HG03432 (cell line): ENCODE data around the gene TBCE.
"Not testable (repeated sequence)": the region's sequence is repeated elsewhere in the genome, so short reads cannot be mapped to it uniquely, and the experiment has no call there.

Source experiments
- ATAC-seq: cut with Tn5 transposase; IDR thresholded peaks from one replicate; pipeline ENCODE4 v1.9.1; 2021; ENCODE audit warnings: mild to moderate bottlenecking, moderate library complexity; ENCODE audit not compliant: unreplicated experiment

TBCE gene

DNA sequence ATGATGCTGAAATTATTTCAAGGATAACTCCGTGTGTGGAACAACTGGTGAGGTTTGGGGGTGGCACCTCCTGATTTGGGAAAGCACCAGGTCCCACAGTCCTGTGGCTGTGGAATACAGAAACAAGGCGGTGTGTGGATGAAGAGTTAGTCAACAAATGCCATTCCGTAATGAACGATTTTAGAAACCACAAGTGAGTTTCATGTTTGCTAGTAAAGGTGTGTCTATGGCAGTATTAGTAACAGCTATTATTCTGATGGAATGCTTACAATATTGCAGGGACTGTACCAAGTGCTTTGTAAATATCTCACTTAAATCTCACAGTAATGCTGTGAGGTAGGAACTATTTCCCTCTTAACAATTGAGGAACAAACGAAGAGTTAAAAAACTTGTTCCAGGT is 83.2 kb downstream of the TBCE start:
- no peak for ATAC-seq

DNA sequence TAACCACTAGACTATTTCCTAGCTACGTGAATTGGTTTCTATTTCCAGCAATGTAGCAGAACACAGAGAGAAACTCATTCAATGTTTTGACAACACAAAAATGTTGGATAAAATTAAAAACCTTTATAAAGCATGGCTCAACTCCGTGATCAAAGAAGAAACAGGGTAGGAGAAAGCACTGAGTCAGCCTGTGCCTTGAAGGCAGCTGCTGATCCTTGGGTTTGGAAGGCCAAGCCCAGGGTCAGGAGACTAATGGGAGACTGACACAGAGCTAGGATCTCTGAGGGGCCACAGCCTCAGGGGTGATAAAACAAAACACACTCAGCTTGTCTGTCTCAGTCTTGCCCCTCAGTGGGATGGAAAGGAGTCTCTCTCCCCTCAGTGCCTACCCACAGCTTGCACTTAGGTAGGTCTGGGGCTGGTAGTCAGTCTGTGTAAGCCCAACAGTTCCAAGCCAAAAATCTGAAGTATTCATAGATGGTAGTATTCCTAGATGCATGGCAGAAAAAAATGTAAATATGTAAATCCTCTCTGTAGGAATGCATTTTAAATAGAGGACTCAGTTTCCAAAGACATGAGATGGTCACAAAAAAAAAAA is 83.8 kb downstream of the TBCE start:
- ATAC-seq: no peak

DNA sequence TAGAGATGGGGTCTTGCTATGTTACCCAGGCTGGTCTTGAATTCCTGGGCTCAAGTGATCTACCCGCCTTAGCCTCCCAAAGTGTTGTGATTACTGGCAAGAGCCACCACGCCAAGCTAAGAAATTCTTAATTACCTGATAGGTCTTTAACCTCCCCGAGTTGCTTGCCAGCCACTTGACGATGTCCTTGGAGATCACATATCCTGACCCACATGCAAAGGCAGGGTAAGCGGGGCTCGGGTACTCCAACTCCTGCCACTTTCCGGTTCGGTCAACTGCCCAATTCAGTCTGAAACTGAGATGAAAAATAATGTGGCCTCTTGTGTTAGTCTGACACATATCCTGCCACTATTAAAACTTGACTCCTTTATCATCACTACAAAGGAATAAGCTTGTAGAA is 86.8 kb downstream of the TBCE start:
- no peak for ATAC-seq

DNA sequence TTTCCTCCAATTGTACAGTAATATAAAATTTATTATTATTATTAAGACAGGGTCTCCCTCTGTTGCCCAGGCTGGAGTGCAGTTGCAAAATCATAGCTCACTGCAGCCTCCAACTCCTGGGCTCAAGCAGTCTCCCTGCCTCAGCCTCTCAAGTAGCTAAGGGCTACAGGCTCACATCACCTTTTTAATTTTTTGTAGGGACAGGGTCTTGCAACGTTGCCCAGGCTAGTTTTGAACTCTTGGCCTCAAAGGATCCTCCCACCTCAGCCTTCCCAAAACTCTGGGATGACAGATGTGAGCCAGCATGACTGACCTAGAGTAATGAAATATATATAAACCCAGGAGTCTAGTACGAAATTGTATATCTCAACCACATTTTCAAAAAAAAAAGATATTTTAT is 87.9 kb downstream of the TBCE start:
- ATAC-seq: no peak

DNA sequence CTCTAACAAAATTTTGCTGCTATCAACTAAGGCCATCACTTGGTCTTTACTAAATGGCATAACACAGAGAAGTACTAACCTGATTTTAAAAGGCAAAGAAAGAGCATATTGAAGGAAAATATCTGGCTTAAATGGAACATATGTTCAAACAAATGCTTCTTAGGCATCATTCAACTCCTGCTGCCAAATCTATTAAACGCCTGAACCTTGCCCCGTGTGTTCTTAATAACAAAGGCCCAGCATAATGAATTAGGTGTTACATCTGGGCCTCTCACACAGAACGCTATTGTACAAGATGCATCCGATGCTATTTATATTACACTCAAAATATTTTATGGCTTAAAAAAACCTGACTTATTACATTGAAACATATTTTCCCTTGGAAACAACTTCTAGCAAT is 88.6 kb downstream of the TBCE start:
- ATAC-seq: no peak

DNA sequence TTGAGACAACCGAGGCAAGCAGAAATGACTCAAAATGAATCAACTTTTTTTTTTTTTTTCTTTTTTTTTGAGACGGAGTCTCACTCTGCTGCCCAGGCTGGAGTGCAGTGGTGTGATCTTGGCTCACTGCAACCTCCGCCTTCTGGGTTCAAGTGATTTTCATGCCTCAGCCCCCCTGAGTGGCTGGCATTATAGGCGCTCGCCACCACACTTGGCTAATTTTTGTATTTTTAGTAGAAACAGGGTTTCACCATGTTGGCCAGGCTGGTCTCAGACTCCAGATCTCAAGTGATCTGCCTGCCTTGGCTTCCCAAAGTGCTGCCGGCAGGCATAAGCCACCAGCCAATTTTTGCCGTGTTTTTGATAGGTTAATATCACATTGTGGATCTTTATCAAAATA is 90.6 kb downstream of the TBCE start:
- not testable (repeated sequence) for ATAC-seq

DNA sequence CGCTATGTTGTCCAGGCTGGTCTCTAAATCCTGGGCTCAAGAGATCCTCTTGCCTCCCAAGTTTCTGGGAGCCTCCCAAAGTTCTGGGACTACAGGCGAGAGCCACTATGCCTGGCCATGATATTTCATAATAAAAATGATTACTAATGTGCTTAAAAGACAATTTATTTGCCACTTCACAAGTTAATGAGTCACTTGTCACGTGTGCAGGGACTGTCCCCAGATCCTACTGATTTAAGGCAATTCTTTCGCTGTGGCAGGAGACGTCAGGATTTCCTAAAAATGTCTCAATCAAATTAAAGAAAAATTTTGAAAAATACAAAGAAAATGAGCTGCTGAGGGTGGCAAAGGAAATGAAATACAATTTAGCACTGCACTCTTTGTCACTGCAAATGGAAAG is 93.5 kb downstream of the TBCE start:
- ATAC-seq: no peak

DNA sequence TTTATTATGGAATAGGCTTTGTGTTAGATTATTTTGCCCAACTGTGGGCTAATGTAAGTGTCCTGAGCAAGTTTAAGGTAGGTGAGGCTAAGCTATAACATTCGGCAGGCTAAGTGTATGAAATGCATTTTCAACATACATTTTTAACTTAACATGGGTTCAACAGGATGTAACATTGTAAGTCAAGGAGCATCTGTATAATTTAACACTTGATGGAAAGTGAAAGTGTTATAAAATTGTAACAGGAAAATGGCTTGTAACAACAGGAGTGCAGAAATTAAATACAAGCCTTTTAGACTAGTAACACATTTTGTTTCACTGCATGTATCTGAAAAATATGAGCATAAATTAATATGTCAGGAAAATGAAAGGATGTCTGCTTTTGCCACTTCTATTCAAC is 94.7 kb downstream of the TBCE start:
- ATAC-seq: no peak

DNA sequence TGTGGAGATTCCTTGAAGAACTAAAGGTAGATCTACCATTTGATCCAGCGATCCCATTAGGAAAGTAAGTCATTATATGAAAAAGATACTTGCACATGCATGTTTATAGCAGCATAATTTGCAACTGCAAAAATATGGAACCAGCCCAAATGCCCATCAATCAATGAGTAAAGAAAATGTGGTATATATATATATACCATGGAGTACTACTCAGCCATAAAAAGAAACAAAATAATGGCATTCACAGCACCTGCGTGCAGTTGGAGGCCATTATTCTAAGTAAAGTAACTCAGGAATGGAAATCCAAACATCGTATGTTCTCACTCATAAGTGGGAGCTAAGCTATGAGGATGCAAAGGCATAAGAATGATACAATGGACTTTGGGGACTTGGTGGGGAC is 95.6 kb downstream of the TBCE start:
- not testable (repeated sequence) for ATAC-seq

DNA sequence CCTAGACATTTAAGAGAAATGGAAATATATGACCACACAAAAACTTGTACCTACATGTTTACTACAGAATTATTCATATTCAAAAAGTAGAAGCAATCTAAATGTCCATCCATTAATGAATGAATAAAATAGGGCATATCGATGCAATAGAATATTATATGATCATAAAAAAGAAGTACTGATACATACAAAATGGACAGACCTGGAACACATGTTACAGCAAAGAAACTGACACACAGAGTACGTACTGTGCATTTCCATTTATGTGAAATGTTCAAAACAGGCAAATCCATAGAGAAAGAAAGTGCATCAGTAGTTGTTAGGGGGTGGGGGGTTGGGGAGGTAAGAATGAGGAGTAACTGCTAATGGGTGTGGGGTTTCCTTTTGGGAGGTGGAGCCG is 97.8 kb downstream of the TBCE start:
- ATAC-seq: no peak

DNA sequence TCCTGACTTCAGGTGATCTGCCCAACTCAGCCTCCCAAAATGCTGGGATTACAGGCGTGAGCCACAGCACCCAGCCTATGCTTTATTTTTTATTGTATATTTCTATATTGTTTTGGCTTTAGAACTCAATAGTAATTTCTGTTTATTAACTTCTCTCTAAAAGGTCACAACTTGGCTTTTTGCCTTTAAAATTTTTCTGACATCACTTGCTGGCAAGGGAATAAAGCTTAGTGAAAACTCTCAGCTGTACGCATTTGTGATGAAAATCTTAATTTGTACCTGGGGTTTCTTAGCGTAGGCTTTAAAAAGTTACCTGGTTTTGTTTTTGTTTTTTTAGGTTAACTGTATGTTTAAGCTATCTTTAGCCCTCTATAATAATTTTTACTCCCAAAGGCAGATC is 100.8 kb downstream of the TBCE start:
- no peak for ATAC-seq

DNA sequence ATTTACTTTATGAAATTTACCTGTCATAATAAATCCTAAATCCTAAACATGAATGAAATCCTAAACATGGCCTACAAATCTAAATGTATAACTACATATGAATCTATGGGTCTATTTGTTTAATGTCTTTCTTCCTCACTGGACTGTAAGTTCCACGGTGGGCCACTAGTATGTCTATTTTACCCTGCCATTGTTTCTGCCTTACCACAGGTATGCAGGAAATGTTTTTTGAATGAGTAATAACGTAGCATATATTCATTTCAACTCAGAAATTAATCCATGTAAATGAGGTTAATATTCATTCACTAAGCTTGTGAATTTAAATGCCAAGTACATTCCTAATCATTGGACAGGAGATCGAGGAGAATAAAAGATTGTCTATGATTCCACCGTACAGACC is 101.7 kb downstream of the TBCE start:
- ATAC-seq: no peak

DNA sequence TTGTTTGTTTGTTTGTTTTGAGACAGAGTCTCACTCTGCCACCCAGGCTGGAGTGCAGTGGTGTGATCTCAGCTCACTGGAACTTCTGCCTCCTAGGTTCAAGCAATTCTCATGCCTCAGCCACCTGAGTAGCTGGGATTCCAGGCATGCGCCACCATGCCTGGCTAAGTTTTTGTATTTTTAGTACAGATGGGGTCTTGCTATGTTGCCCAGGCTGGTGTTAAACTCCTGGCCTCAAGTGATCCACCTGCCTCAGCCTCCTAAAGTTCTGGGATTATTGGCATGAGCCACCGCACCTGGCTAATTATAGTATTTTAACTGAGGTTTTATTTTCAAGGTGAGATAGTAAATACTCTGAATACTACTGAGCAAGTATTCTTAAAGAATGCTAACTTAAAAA is 102.7 kb downstream of the TBCE start:
- not testable (repeated sequence) for ATAC-seq

DNA sequence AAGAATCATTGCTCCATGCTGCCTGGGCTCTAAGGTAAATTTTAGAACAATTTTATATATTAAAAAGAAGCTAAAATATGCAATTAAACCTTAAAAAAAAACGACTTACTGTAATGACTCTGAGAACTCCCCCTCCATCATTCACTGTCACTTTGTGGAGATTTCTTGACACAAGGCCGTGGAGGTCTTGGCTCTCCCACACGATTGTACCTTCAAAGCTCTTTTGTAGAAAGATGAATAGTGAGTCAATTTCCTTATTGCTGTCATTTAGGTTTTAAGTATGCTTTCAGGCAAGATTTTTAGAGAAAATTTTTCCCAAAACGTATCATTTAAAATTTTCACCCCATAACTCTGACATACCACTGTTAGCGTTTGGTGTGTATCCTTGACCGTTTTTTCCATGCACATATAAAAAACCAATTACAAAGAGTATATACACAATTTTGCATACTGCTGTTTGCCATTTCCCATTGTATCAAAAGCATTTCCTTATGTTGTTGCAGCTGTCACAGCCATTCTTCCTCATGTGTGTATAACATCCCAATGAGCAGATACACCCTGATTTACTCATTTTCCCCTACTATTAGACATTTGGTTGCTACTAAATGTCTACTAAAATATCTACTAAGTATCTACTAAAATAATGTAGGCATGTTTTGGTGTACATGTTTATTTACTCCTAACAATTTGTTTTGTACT is 103.7 kb downstream of the TBCE start:
- no peak for ATAC-seq

DNA sequence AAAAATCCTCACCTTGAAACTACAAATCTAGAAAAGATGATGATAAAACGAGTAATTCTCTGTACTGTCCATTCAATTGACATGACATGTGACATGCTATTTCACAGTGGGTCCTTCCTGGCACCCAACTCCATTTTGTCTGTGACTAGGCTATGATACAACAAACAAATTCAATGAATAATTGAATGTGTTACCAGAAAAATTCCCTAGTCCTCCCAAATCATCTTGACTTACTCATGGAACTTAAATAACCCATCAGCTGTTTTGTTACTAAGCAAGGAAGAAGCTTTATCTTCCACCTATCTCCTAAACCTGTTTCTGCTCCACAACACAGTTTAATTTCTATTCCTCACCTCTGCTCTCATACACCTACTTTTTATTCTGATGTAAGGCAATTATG is 106.6 kb downstream of the TBCE start:
- ATAC-seq: no peak

DNA sequence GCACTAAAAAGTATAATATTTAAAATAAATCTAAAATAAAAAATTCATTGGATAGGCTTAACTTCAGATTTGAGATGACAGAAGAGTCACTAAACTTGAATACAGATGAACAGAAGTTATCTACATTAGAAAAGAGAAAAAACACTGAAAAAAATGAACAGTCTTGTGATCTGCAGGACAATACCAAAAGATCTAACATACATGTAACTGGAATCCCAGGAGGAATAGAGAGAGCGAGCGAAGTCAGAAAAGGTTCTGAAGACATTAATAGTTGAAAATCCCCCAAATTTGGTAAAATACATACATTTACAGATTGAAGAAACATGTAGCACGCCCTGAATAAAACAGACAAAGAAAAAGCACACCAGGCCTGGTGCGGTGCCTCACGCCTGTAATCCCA is 115.9 kb downstream of the TBCE start:
- no peak for ATAC-seq

DNA sequence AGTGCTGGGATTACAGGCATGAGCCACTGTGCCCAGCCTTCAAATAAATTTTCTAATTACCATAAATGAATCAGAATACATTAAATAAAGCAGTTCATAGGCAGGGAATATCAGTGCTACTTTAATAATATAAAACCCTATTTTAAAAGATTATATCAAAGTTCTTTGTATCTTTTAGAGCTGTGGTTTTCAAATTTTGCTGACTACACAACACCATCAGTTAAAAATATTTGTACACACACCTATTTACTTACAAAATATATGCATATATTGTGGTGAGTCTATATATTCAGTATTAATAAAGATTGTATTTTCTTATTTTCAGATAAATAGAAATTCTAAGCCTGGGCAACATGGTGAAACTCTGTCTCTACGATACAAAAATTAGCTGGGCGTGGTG is 118.3 kb downstream of the TBCE start:
- no peak for ATAC-seq

DNA sequence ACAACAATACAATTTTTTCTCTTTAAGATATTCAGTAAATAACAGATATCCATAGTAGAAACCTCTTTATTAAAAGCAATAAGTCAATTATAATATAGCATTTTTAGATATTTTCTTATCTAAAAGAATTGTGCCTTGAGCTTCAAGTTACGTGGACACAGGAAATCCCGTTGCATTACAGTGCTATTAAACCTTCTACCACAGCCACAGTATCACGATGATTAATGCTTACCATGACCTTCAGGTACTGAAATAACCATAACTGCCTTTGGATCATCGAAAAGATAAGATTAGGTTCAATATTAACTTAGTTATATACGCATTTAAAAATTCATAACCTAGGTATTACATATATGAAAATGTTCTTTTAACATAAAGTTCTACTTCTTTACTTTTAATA is 119.1 kb downstream of the TBCE start:
- ATAC-seq: no peak

DNA sequence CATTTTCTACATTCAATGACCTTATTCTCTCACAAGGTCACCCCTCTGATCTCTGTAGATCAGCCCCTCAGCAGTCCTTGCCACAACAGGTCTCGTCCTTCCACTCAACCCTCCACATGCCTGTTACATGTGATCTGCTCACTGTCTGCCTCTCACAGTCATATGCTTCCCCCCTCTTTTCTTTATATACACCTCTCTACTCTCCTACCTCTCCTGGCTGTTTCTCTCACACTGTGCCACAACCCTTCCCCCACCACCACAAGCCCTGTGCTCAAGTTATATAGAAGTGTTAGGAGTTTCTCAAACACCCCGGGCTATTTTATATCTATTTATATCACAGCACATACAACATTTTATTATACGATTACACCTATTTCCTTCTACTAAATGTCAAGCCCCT is 124.4 kb downstream of the TBCE start:
- no peak for ATAC-seq

DNA sequence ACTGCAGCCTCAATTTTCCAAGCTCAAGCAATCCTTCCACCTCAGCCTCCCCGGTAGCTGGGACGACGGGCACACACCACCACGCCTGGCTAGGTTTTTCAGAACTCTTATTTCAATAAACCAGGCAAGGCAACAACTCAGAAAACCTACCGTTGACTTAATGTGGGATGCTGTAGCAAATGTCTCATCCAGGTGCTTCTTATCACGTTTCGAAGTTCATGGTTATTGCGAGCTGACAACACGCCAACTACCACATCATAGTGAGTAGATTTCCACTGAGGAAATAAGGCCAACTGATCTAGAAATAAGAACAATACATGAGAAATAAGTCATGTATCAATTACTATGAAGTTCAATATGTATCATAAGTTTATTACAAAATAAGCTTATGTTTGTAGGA is 127.3 kb downstream of the TBCE start:
- ATAC-seq: no peak

DNA sequence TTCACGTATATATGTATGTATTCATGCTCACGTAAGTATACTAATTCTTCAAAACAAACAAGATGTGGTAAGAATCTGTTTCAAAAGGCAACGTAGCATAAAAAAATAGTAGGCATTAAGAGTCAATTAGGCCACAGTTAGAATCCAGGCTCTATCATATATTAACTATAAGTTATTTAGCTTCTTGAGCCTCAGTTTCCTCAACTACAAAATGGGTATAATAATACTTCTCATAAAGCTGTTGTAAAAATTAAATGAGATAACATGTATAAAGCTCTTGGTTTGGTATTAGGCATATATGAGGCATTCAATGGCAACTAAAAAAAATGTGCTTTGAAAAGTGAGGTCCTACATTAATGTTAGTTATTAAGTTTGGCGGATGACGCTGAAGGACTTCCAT is 127.8 kb downstream of the TBCE start:
- no peak for ATAC-seq

DNA sequence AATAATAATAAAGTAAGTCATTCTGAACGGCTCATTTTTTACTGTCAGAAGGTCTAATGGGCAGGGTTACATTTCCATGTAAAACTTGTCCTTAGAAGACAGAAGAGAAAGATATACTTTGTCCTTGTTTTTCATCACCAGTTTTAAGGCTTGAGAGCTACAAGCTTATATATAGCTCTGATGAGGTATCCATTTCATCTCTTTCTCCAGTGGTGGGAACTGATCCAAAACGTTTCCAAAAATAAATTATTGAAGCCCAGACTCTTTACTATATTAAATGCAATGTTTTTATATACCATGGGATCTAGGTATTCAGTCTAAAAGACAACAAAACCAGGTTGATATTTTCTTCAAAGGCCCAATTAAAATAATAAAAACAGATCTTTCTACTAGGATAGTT is 128.3 kb downstream of the TBCE start:
- no peak for ATAC-seq

DNA sequence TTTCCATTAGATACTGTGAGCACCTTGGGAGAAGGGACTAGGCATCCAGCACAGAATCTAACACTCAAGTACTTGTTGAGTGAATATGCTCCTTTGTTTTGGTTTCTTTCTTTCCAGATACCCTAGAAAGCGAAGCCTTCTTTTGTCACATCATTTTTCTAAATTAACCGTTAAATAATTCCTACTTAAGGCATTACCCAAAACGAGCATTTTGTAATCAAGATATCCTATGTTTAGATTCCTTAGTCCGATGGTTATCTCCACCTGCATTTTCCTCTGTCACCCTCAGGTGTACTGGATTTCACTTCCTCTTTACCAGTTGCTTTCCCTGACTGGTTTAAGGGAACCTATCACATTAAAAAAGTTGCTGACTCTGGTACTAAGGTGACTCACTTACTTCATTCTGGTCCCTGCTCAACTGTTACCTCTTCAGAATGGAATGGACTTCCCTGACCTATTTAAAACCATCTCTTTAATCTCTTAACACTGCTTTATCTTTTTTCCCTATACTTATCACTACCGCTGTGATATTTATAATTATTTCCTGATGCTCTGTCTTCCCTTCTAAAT is 133.8 kb downstream of the TBCE start:
- ATAC-seq: no peak
